Measurements from ENCODE around the gene ATXN1. TPM values are rescaled to one million over a fixed set of nuclear protein-coding genes. Genes with fewer than 3 reads are reported as not detected.
"Not testable (repeated sequence)": the region's sequence is repeated elsewhere in the genome, so short reads cannot be mapped to it uniquely, and the experiment has no call there.

Gene ATXN1
- total RNA-seq, 2 experiments from 2014 or later: 34.1 to 36.7 TPM

- no peak for DNase-seq
- peaks cover 5% of the 10 kb centered on the region for H3K9me3 Mint-ChIP-seq
- H3K27me3 Mint-ChIP-seq: no peaks in the 10 kb centered on the region
- H3K27ac Mint-ChIP-seq: peak overlapping the region; percentile 69
- peaks cover 88% of the 10 kb centered on the region for H3K4me1 Mint-ChIP-seq (ENCODE audit: low read depth)
- intact Hi-C loops (cut with micrococcal nuclease): loop anchor here (1.0 kb wide), 2 partner anchors 10 to 58 kb away; no protein-coding TSS in a partner anchor
- H3K36me3 Mint-ChIP-seq: peaks cover 3% of the 10 kb centered on the region
- no peak overlapping the region for H3K4me3 Mint-ChIP-seq
- ChIA-PET POLR2A (interaction anchor here (0.7 to 5.2 kb wide), 15 partner anchors 10 to 480 kb away, joined by 3 to 48 read pairs (median 4); partner anchors contain the start of gene ATXN1), CTCF (interaction anchor here (0.7 to 4.9 kb wide), 17 partner anchors 8 to 292 kb away, joined by 3 to 23 read pairs (median 3); no protein-coding TSS in a partner anchor)
Measured at GRCh38 chr6:16471222-16471909, 289.9 kb downstream of the ATXN1 start.

- Mint-ChIP-seq H3K4me3 (no peak overlapping the region), H3K9me3 (peaks cover 5% of the 10 kb centered on the region), H3K36me3 (peaks cover 4% of the 10 kb centered on the region), H3K4me1 (ENCODE audit: low read depth) (peaks cover 86% of the 10 kb centered on the region), H3K27ac (peak overlapping the region; percentile 69), H3K27me3 (no peaks in the 10 kb centered on the region)
- POLR2A ChIA-PET: interaction anchor here (0.7 to 5.2 kb wide), 16 partner anchors 10 to 481 kb away, joined by 3 to 48 read pairs (median 4); partner anchors contain the start of gene ATXN1
- DNase-seq: no peak
- CTCF ChIA-PET: interaction anchor here (0.7 to 4.9 kb wide), 11 partner anchors 9 to 217 kb away, joined by 3 to 23 read pairs (median 7); no protein-coding TSS in a partner anchor
- intact Hi-C loops (cut with micrococcal nuclease): loop anchor here (1.0 kb wide), 2 partner anchors 11 to 57 kb away; no protein-coding TSS in a partner anchor
Measured at GRCh38 chr6:16470502-16471221, 290.6 kb downstream of the ATXN1 start.

GRCh38 chr6:16468991-16469615 lies 292.2 kb downstream of the ATXN1 start:
- ChIA-PET POLR2A (no interaction called here), CTCF (interaction anchor here (1.0 to 4.9 kb wide), 3 partner anchors 15 to 55 kb away, joined by 3 to 23 read pairs (median 9); no protein-coding TSS in a partner anchor)
- Mint-ChIP-seq H3K27me3 (no peaks in the 10 kb centered on the region), H3K4me1 (ENCODE audit: low read depth) (peaks cover 76% of the 10 kb centered on the region), H3K4me3 (no peak overlapping the region), H3K27ac (no peak overlapping the region), H3K9me3 (no peaks in the 10 kb centered on the region), H3K36me3 (peaks cover 11% of the 10 kb centered on the region)
- intact Hi-C loops (cut with micrococcal nuclease): no loop called here
- no peak for DNase-seq

GRCh38 chr6:16466800-16467553 lies 294.3 kb downstream of the ATXN1 start:
- H3K9me3 Mint-ChIP-seq: no peaks in the 10 kb centered on the region
- no peak overlapping the region for H3K27ac Mint-ChIP-seq
- ChIA-PET CTCF (no interaction called here), POLR2A (interaction anchor here (0.6 to 1.0 kb wide), 3 partner anchors 10 to 707 kb away, joined by 3 to 7 read pairs (median 3); no protein-coding TSS in a partner anchor)
- H3K4me3 Mint-ChIP-seq: peak overlapping the region; percentile 23
- no peaks in the 10 kb centered on the region for H3K27me3 Mint-ChIP-seq
- H3K4me1 Mint-ChIP-seq (ENCODE audit: low read depth): peaks cover 59% of the 10 kb centered on the region
- H3K36me3 Mint-ChIP-seq: peaks cover 17% of the 10 kb centered on the region
- DNase-seq: no peak
- intact Hi-C loops (cut with micrococcal nuclease): no loop called here

- POLR2A ChIA-PET: no interaction called here
- peaks cover 45% of the 10 kb centered on the region for H3K4me1 Mint-ChIP-seq (ENCODE audit: low read depth)
- H3K4me3 Mint-ChIP-seq: no peak overlapping the region
- H3K27ac Mint-ChIP-seq: no peak overlapping the region
- H3K27me3 Mint-ChIP-seq: no peaks in the 10 kb centered on the region
- CTCF ChIA-PET: no interaction called here
- DNase-seq: no peak
- H3K36me3 Mint-ChIP-seq: peaks cover 17% of the 10 kb centered on the region
- intact Hi-C loops (cut with micrococcal nuclease): no loop called here
- no peaks in the 10 kb centered on the region for H3K9me3 Mint-ChIP-seq
Measured at GRCh38 chr6:16464045-16464444, 297.2 kb downstream of the ATXN1 start.

- Mint-ChIP-seq H3K36me3 (peaks cover 17% of the 10 kb centered on the region), H3K4me1 (ENCODE audit: low read depth) (peaks cover 38% of the 10 kb centered on the region)
- H3K27me3 Mint-ChIP-seq; intact Hi-C loops (cut with micrococcal nuclease); H3K9me3 Mint-ChIP-seq; DNase-seq; CTCF ChIA-PET; H3K4me3 Mint-ChIP-seq; H3K27ac Mint-ChIP-seq; POLR2A ChIA-PET: not testable (repeated sequence)
Measured at GRCh38 chr6:16463246-16463645, 298.0 kb downstream of the ATXN1 start.

GRCh38 chr6:16461491-16461890 lies 299.8 kb downstream of the ATXN1 start:
- POLR2A ChIA-PET: no interaction called here
- intact Hi-C loops (cut with micrococcal nuclease): no loop called here
- Mint-ChIP-seq H3K9me3 (no peaks in the 10 kb centered on the region), H3K27me3 (no peaks in the 10 kb centered on the region), H3K36me3 (peaks cover 31% of the 10 kb centered on the region), H3K4me3 (no peak overlapping the region), H3K27ac (no peak overlapping the region), H3K4me1 (ENCODE audit: low read depth) (peaks cover 26% of the 10 kb centered on the region)
- CTCF ChIA-PET: no interaction called here
- DNase-seq: no peak

- Mint-ChIP-seq H3K4me1 (ENCODE audit: low read depth) (peaks cover 25% of the 10 kb centered on the region), H3K36me3 (peaks cover 33% of the 10 kb centered on the region)
- H3K27ac Mint-ChIP-seq; intact Hi-C loops (cut with micrococcal nuclease); CTCF ChIA-PET; H3K4me3 Mint-ChIP-seq; POLR2A ChIA-PET; DNase-seq; H3K27me3 Mint-ChIP-seq; H3K9me3 Mint-ChIP-seq: not testable (repeated sequence)
Measured at GRCh38 chr6:16459472-16459871, 301.8 kb downstream of the ATXN1 start.

- DNase-seq: no peak
- Mint-ChIP-seq H3K4me3 (no peak overlapping the region), H3K36me3 (peaks cover 17% of the 10 kb centered on the region), H3K4me1 (ENCODE audit: low read depth) (peaks cover 30% of the 10 kb centered on the region), H3K27me3 (no peaks in the 10 kb centered on the region), H3K27ac (no peak overlapping the region), H3K9me3 (peaks cover 2% of the 10 kb centered on the region)
- POLR2A ChIA-PET: interaction anchor here (1.7 kb wide), 1 partner anchor 15 kb away, joined by 3 read pairs; no protein-coding TSS in a partner anchor
- CTCF ChIA-PET: no interaction called here
- intact Hi-C loops (cut with micrococcal nuclease): loop anchor here (1.0 kb wide), 2 partner anchors 9 to 22 kb away; no protein-coding TSS in a partner anchor
Measured at GRCh38 chr6:16452348-16452747, 308.9 kb downstream of the ATXN1 start.

- peaks cover 34% of the 10 kb centered on the region for H3K4me1 Mint-ChIP-seq (ENCODE audit: low read depth)
- H3K36me3 Mint-ChIP-seq: peaks cover 7% of the 10 kb centered on the region
- no peak overlapping the region for H3K27ac Mint-ChIP-seq
- ChIA-PET CTCF (no interaction called here), POLR2A (no interaction called here)
- no peak for DNase-seq
- H3K9me3 Mint-ChIP-seq: peaks cover 2% of the 10 kb centered on the region
- intact Hi-C loops (cut with micrococcal nuclease): no loop called here
- H3K4me3 Mint-ChIP-seq: no peak overlapping the region
- no peaks in the 10 kb centered on the region for H3K27me3 Mint-ChIP-seq
Measured at GRCh38 chr6:16450821-16451220, 310.4 kb downstream of the ATXN1 start.

- ChIA-PET CTCF (no interaction called here), POLR2A (interaction anchor here (1.4 kb wide), 1 partner anchor 30 kb away, joined by 3 read pairs; no protein-coding TSS in a partner anchor)
- no peaks in the 10 kb centered on the region for H3K9me3 Mint-ChIP-seq
- peaks cover 5% of the 10 kb centered on the region for H3K36me3 Mint-ChIP-seq
- intact Hi-C loops (cut with micrococcal nuclease): no loop called here
- no peak overlapping the region for H3K4me3 Mint-ChIP-seq
- no peak overlapping the region for H3K27ac Mint-ChIP-seq
- peaks cover 34% of the 10 kb centered on the region for H3K4me1 Mint-ChIP-seq (ENCODE audit: low read depth)
- H3K27me3 Mint-ChIP-seq: no peaks in the 10 kb centered on the region
- DNase-seq: no peak
Measured at GRCh38 chr6:16450285-16450684, 311.0 kb downstream of the ATXN1 start.
